Endothelial cell of umbilical vein (primary cell): Measurements from ENCODE around the gene SCGB3A1. TPM values are rescaled to one million over a fixed set of nuclear protein-coding genes. Genes with fewer than 3 reads are reported as not detected.

Experiments used
- BruUV-seq: library from RNA; stranded (reverse); fragments of 400-500 nt; replicated peaks from 2 replicates; lab custom pipeline; 2021; lab: Mats Ljungman, UMichigan
- CTCF ChIA-PET: fragments of 300-600, 350-600 bp; sonication (Branson Sonifier 250); formaldehyde crosslinking; loops from one replicate; lab custom pipeline; 2021; ENCODE audit warnings: antibody characterized with exemption, inconsistent platforms; lab: Charles Lee
- POLR2A ChIA-PET: fragments of 300-600, 350-600 bp; sonication (Branson Sonifier 250); formaldehyde crosslinking; loops from one replicate; lab custom pipeline; 2021; ENCODE audit warnings: antibody characterized with exemption, inconsistent platforms; lab: Charles Lee
- DNase-seq: peaks from one replicate; pipeline ENCODE4 v3.0.0-alpha.2; 2011; ENCODE audit warnings: low read depth, low spot score
- FAIRE-seq: peaks from 2 replicates; lab custom pipeline; 2011; peaks lifted over from hg19 to GRCh38; lab: Jason Lieb, UNC
- H2AFZ ChIP-seq: 2 replicates; pipeline ENCODE4 v1.6.0; 2012; ENCODE audit warnings: low read depth, low read length, control low read depth, inconsistent platforms
- H3K27ac ChIP-seq: 2 replicates; pipeline ENCODE4 v1.5.1; 2011; ENCODE audit warnings: low read depth, mild to moderate bottlenecking, control low read depth, low read length, moderate library complexity; ENCODE audit not compliant: insufficient read depth
- H3K27me3 ChIP-seq, 2 experiments: 2 replicates each; pipeline versions ENCODE4 v1.6.0 to v1.6.1; 2011; ENCODE audit warnings: low read length in 2 of 2, mixed read lengths in 1 of 2; ENCODE audit not compliant: control insufficient read depth in 2 of 2, insufficient read depth in 2 of 2
- H3K36me3 ChIP-seq, 2 experiments: 2 replicates in 1 of 2; 3 replicates in 1 of 2; pipeline ENCODE4 v1.5.1; 2011; ENCODE audit warnings: low read length in 2 of 2, mild to moderate bottlenecking in 1 of 2, moderate library complexity in 1 of 2; ENCODE audit not compliant: control insufficient read depth in 2 of 2, insufficient read depth in 2 of 2; ENCODE audit errors: extremely low read depth in 1 of 2
- H3K4me1 ChIP-seq: 3 replicates; pipeline ENCODE4 v1.5.1; 2011; ENCODE audit warnings: mild to moderate bottlenecking, low read length; ENCODE audit not compliant: control insufficient read depth, insufficient read depth; ENCODE audit errors: extremely low read depth
- H3K4me2 ChIP-seq: 2 replicates; pipeline ENCODE4 v1.6.1; 2011; ENCODE audit warnings: low read length, control low read depth, mixed read lengths; ENCODE audit not compliant: insufficient read depth
- H3K4me3 ChIP-seq, 3 experiments: fragments of 200-600 bp in 1 of 3; sonication (generic), shearing (Covaris generic) in 1 of 3; replicated peaks in 1 of 3; 2 replicates each; pipeline ENCODE4 v1.5.1; 2011 to 2016; ENCODE audit warnings: control low read depth in 3 of 3, low read length in 3 of 3, mild to moderate bottlenecking in 2 of 3, inconsistent platforms in 1 of 3, low read depth in 1 of 3, moderate library complexity in 1 of 3; ENCODE audit not compliant: insufficient read depth in 1 of 3
- H3K79me2 ChIP-seq: 2 replicates; pipeline ENCODE4 v1.6.0; 2012; ENCODE audit warnings: low read length, inconsistent platforms; ENCODE audit not compliant: control insufficient read depth, insufficient read depth
- H3K9ac ChIP-seq: replicated peaks from 2 replicates; pipeline ENCODE3; 2011; ENCODE audit warnings: low read length, control low read depth; ENCODE audit not compliant: insufficient read depth; ENCODE audit errors: extremely low read depth
- H3K9me1 ChIP-seq: replicated peaks from 3 replicates; pipeline ENCODE4 v1.6.0; 2011; ENCODE audit warnings: mild to moderate bottlenecking, low read length; ENCODE audit not compliant: control insufficient read depth, insufficient read depth; ENCODE audit errors: extremely low read depth
- H3K9me3 ChIP-seq: replicated peaks from 2 replicates; pipeline ENCODE4 v1.5.1; 2012; ENCODE audit warnings: low read length, inconsistent platforms; ENCODE audit not compliant: control insufficient read depth, insufficient read depth
- H4K20me1 ChIP-seq: replicated peaks from 2 replicates; pipeline ENCODE3; 2011; ENCODE audit warnings: mild to moderate bottlenecking, low read length; ENCODE audit not compliant: control insufficient read depth, insufficient read depth; ENCODE audit errors: extremely low read depth
- CTCF ChIP-seq, 2 donors: IDR thresholded peaks; 1 replicate in 1 of 2; 2 replicates in 1 of 2; pipeline ENCODE4 v1.5.1; 2011; ENCODE audit warnings: low read length in 2 of 2, mild to moderate bottlenecking in 2 of 2, moderate library complexity in 2 of 2, control low read depth in 1 of 2, inconsistent platforms in 1 of 2, low read depth in 1 of 2; ENCODE audit not compliant: insufficient read depth in 1 of 2; ENCODE audit errors: extremely low read depth in 1 of 2
- EZH2 ChIP-seq: IDR thresholded peaks from 2 replicates; pipeline ENCODE4 v1.6.1; 2012; ENCODE audit warnings: borderline replicate concordance, low read depth, mild to moderate bottlenecking, moderate library complexity, low read length, inconsistent platforms; ENCODE audit not compliant: severe bottlenecking
- FOS ChIP-seq: IDR thresholded peaks from 2 replicates; pipeline ENCODE4 v1.6.1; 2011; ENCODE audit warnings: mild to moderate bottlenecking, low read length, moderate library complexity, borderline replicate concordance; ENCODE audit not compliant: insufficient read depth
- GATA2 ChIP-seq: IDR thresholded peaks from 2 replicates; pipeline ENCODE4 v1.7.0; 2011; ENCODE audit warnings: low read depth, mild to moderate bottlenecking, moderate library complexity, mixed read lengths, low read length; ENCODE audit not compliant: insufficient read length, insufficient read depth
- JUN ChIP-seq: IDR thresholded peaks from 2 replicates; pipeline ENCODE4 v1.6.1; 2011; ENCODE audit warnings: borderline replicate concordance, low read depth; ENCODE audit not compliant: insufficient read length, insufficient read depth
- MYC ChIP-seq: IDR thresholded peaks from one replicate; pipeline ENCODE4 v1.6.1; 2011; ENCODE audit warnings: mild to moderate bottlenecking, low read depth, low read length
- POLR2A ChIP-seq: IDR thresholded peaks from 2 replicates; pipeline ENCODE4 v1.6.1; 2012; ENCODE audit warnings: low read depth, mild to moderate bottlenecking, control low read depth, low read length
- POLR2AphosphoS5 ChIP-seq: IDR thresholded peaks from 2 replicates; pipeline ENCODE4 v1.6.1; 2012; ENCODE audit warnings: low read depth, mild to moderate bottlenecking, control low read depth, low read length, moderate library complexity; ENCODE audit not compliant: insufficient read depth
- dilution Hi-C: fragments of 300-500 bp; cut with MboI; formaldehyde crosslinking; loops from one replicate; pipeline ENCODE4 v1.15.0; 2019; ENCODE audit warnings: low sequenced_read_pairs; ENCODE audit not compliant: extremely low pct_ligation_motif_present
- intact Hi-C: fragments of 100-400 bp; cut with micrococcal nuclease; formaldehyde crosslinking; loops from one replicate; pipeline ENCODE4 v1.10.0; 2022
- polyA plus RNA-seq, 4 experiments: library from polyadenylated mRNA; depleted of rRNA in 3 of 4; stranded (reverse) in 3 of 4; unstranded in 1 of 4; fragments of >200 nt; gene quantifications; 2 replicates each; pipeline versions ENCODE4 v1.2.1 to v1.2.3, GENCODE V29; 2011 to 2012; ENCODE audit warnings: missing spikeins in 1 of 4
- total RNA-seq: library from RNA; stranded (reverse); gene quantifications from 2 replicates; pipeline ENCODE4 v1.2.3, GENCODE V29; 2021
- TF ChIP-seq, protein P1 (sequence below): IDR thresholded peaks from 2 replicates; pipeline ENCODE4 v1.6.1; 2011; ENCODE audit not compliant: insufficient read depth, insufficient read length

Gene SCGB3A1
- total and polyA plus RNA-seq, 2 donors (not counting 3 experiments of a cell fraction or from before 2014, with no cell fraction given): 0.73 TPM; not detected in 1

DNA sequence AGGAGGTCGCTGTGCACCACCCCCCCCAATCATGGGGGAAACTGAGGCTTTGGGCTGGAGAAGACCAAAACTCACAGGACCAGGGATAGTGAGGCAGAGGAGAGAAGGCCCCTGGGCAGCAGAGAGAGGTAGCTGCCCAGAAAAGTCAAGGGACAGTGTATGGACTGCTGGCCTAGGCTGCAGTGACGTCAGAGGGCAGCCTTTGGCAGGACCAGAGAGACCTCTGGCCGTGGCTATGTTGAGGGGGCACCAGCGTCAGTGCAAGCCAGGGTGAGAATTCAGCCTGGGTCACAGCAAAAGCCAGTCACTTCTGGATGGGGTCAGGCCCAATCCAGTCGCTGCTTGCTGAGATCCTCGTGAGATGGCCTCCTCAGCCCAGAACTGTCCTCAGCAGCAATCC lies 31.6 kb upstream of the SCGB3A1 start:
- H2AFZ ChIP-seq: no peak overlapping the region
- H3K27me3 ChIP-seq: no peaks in the 10 kb centered on the region
- no peak overlapping the region for H3K4me3 ChIP-seq
- no peak overlapping the region for H3K9ac ChIP-seq
- H3K4me1 ChIP-seq: peaks cover 7% of the 10 kb centered on the region
- no peaks in the 10 kb centered on the region for H3K9me3 ChIP-seq
- intact Hi-C loops (loop anchor here (1.0 to 2.0 kb wide), 2 partner anchors 22 to 48 kb away; no protein-coding TSS in a partner anchor), dilution Hi-C loops (no loop called here)
- no peak overlapping the region for H3K27ac ChIP-seq
- no peaks in the 10 kb centered on the region for H3K9me1 ChIP-seq
- no peak for FAIRE-seq
- TF ChIP-seq POLR2A (no peak), FOS (no peak), JUN (no peak), EZH2 (no peak), CTCF (IDR thresholded peaks at IDR 0.05; ENCODE audit: extremely low read depth in 1 of 2, insufficient read depth in 1 of 2, low read depth in 1 of 2, low read length in 2 of 2) (no peak), POLR2AphosphoS5 (no peak), GATA2 (no peak), MYC (no peak)
- TF ChIP-seq, protein P1, sequence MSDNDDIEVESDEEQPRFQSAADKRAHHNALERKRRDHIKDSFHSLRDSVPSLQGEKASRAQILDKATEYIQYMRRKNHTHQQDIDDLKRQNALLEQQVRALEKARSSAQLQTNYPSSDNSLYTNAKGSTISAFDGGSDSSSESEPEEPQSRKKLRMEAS: no peak
- peaks cover 0 to 16% of the 10 kb centered on the region in 2 experiments for H3K36me3 ChIP-seq
- BruUV-seq: no TSS peak
- H3K79me2 ChIP-seq: no peaks in the 10 kb centered on the region
- no peak for DNase-seq
- no peak overlapping the region for H3K4me2 ChIP-seq
- CTCF ChIA-PET: no interaction called here
- POLR2A ChIA-PET: no interaction called here
- H4K20me1 ChIP-seq: no peaks in the 10 kb centered on the region
